Left cardiac atrium (tissue), 4 donors: ENCODE measurements around the gene DCAF11. TPM values are rescaled to one million over a fixed set of nuclear protein-coding genes. Genes with fewer than 3 reads are reported as not detected.
A peak's percentile ranks its signal among the peaks of the same experiment; 100 is the strongest.

Experiments
- ATAC-seq, 2 donors: fragments of 200-7000 bp; cut with Tn5 transposase; one replicate each; pipeline ENCODE4 v1.9.1; 2020; ENCODE audit warnings: mild to moderate bottlenecking in 2 of 2, moderate library complexity in 2 of 2
- DNase-seq: peaks from one replicate; pipeline ENCODE4 v3.0.0-alpha.2; 2020
- intact Hi-C, 2 donors: fragments of 100-400 bp; cut with DNase I; formaldehyde crosslinking; loops; one replicate each; pipeline versions ENCODE4 v1.14.1 to v1.15.1; 2022 to 2023
- total RNA-seq, 2 donors: library from RNA; stranded (reverse); fragmentation: NEBNext Ultra II Directional; extraction: Animal tissue kit (Norgen Biotek cat#: 25700); gene quantifications; one replicate each; pipeline ENCODE4 v1.2.1, GENCODE V29; 2021
- donor health status: DM: no; HTN: yes; CAD: no.
- donor health status: DM: no; HTN: yes; CAD: no; lungs with severe emphysema.
- donor health status: DM: yes; HTN: yes; CAD: no.
- donor health status: Dilated cardiomyopathy.

The DCAF11 gene
- total RNA-seq, 2 donors from 2014 or later, result 59.6 to 60.2 TPM

DNA sequence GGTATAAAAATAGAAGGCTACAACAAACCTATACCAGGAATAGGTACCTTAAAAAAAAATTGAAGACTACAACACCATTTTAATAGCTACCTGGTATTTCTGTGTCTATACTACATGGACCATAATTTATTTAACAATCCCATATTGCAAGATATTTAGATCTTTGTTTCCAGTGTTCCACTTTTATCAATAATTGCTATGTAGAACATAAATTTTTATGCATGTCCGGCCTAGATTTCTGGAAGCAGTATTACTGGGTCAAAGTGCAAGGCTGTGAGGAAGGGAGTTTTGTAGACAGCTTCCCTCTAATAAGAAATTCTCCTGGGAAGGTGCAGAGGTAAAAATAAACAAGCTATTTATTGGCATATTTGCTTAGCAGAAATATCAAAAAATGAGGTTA, 4.1 kb upstream of the DCAF11 start:
- DNase-seq, result no peak
- intact Hi-C loops, result loop anchor here in 1 of 2 donors (5.0 kb wide), 1 partner anchor 37 kb away; the partner anchor contains the start of genes PSME2 and RNF31
- no peak for ATAC-seq

DNA sequence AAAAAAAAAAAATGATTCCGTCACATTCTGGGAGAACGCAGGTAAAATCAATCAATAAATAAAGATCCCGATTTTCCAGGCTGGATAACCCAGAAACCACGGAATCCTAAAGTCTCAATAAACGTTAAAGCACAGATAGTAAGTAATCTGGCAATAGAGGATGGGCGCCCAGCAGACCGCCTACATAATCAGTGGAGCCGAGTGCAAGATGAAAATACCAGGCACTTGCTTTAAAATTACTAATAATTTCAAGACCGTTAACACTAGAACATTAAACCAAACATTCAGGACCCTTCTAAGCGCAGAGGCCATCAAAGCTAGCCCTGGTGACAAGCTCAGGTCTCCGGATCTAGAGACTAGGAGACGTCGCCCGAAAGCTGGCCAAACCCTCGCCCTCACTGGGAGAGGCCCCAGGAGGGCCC, 1.2 kb upstream of the DCAF11 start:
- intact Hi-C loops, result loop anchor here in 1 of 2 donors (5.0 kb wide), 1 partner anchor 34 kb away; the partner anchor contains the start of genes PSME2 and RNF31
- no peak for DNase-seq

DNA sequence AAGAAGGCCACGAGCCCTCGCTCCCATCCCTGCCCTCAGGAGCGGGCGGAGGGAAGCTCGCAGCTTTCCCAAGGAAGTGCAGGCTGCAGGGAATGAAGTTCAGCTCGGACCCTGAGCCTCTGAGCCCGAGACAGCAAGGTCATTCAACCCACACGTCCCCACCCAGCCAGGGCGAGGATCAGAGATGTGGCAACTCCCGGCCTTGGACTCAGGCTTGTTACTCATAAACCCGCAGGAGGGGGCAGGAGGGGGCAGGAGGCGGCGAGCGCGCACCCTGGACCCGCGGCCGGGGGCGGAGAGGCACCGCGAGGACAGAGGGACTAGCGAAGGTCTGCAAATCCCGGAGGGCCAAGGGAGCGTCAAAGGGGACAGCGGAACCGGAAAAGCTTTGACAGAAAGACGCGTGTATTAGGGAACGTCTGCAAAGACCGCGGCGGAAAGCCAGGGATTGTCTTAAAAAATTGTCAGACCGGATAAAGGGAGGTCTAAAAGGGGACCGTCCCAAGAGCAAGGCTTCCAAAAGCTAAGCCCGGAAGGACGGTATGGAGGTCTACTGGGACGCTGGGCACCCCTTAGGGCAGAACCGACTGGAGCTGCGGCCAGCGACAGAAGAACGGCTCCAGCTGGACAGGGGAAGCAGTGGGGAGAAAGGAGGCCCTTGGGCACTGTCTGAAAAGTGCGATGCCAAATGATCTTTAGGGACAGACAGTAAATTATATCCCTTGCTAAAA, 611 bp upstream of the DCAF11 start:
- DNase-seq (peak; percentile 89), ATAC-seq (peak; percentile 55 to 61)
- intact Hi-C loops, result loop anchor here in 1 of 2 donors (5.0 kb wide), 1 partner anchor 33 kb away; the partner anchor contains the start of genes PSME2 and RNF31

More for the DNA sequence above, 1.2 kb upstream of the DCAF11 start:
- ATAC-seq, result peak in 1 of 2 donors; percentile 1

DNA sequence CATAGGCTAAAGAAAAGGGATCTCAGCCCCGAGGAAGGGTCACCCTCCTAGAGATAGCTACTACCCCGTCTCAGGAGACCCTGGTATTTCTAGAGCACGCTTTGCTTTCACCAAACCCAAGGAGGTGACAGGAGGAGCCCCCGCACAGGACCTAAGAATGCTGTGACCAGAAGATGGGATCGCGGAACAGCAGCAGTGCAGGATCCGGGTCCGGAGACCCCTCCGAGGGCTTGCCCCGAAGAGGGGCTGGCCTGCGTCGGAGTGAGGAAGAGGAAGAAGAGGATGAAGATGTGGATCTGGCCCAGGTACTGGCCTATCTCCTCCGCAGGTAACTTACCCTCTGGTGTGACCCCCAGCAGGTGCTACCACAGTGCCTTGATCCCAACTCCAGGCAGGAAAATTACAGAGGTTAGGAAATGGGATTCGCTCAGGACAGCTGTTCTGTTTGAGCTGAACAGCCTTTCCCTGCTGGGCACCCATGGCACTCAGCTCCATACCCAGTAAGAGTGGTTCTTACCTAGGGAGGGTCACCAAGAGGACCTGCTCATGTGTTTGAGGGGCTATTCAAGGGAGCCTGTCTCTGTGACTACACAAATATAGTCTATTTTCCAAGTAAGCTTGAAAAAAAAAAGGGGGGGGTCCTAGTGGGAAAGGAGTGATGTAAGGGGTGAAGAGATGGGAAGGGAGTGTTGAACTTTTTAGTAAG, 998 bp downstream of the DCAF11 start:
- ATAC-seq (no peak), DNase-seq (no peak)
- intact Hi-C loops, result no loop called here

DNA sequence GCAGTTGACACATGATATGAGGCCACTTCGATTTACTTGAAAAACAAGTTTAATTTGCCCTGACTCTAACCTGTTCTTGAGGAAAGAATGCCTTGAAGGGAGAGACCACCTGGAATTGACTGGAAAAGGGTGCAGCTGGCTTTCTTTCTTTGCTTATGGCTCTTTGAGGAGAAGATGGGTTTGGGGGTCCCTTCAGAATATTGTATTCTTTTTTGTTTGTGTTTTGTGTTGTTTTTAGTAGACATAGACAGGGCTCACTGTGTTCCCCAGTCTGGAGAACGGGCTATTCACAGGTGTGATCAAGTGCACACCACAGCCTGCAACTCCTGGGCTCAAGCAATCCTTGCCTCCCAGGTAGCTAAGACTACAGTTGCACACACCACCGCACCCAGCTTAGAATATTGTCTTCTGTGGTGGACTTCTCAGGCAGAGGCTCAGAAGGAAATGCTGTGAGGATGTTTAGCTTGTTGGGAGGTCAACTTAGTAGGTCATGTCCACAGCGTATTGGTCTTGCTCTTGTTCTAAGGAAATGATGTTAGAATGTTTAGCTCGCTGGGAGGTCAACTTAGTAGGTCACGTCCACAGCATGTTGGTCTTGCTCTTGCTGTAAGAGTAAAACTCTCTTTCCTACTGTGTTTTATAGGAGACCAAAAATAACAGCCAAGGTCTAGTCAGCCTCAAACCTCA, 1.7 kb downstream of the DCAF11 start:
- DNase-seq, result no peak
- intact Hi-C loops, result no loop called here
- no peak for ATAC-seq

DNA sequence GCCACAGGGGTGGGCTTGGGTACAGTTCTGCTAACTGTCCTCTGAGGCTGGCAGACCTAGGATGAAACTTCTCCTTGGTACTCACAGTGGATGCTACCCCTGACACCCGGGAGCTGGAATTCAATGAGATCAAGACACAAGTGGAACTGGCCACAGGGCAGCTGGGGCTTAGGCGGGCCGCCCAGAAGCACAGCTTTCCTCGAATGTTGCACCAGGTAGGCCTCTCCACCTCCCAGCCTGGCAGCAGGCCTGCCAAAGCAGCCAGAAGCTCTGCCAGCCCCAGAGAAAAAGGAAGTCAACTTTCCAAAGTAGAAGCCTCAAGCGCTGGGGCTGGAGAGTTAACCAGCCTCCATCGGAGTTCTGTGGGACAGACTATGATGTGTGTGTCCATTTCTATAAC, 2.6 kb downstream of the DCAF11 start:
- ATAC-seq (no peak), DNase-seq (no peak)
- intact Hi-C loops, result no loop called here

DNA sequence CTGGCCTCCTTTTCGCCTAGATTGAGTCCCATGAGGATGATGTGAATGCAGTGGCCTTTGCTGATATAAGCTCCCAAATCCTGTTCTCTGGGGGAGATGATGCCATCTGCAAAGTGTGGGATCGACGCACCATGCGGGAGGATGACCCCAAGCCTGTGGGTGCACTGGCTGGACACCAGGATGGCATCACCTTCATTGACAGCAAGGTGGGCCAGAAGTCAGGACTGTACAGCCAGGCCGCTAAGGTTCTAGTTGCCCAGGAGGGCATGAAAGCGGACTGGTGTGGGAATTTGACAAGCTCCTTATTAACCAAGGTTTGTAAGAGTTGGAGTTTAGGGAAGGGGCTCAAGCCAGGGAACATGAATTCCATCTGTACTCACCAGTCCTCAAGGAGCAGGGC, 5.1 kb downstream of the DCAF11 start:
- no peak for ATAC-seq
- intact Hi-C loops, result no loop called here
- DNase-seq, result no peak

DNA sequence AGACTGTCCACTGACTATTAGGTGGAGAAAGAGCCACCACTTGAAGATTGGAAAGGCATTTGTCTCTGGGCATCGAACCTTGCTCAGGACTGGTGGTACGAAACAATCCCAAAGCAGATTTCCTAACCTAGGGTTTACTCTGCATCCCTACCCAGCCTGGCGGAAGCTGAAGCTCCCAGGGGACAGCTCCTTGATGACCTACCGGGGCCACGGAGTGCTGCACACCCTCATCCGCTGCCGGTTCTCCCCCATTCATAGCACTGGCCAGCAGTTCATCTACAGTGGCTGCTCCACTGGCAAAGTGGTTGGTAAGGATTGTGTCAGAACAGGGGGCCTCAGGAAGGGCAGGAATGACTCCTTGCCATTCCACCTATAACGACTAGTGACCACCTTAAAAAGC, 6.6 kb downstream of the DCAF11 start:
- ATAC-seq (no peak), DNase-seq (no peak)
- intact Hi-C loops, result no loop called here

DNA sequence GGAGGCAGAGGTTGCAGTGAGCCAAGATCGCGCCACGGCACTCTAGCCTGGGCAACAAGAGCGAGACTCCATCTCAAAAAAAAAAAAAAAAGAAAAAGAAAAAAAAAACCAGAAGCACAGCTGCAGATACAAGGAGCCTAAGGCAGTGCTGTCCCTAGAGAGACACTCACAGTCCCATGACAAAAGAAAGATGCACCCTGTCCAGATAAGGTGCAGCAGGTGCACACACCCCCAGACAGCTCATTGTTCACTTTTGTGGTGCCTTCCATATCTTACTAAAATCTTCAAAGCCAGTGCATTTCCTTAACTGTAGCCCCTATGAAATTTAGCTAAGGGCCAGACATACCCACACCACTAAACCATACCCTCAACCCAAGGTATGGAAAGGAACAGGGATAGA, 7.8 kb downstream of the DCAF11 start:
- DNase-seq (no peak), ATAC-seq (no peak)
- intact Hi-C loops, result no loop called here

DNA sequence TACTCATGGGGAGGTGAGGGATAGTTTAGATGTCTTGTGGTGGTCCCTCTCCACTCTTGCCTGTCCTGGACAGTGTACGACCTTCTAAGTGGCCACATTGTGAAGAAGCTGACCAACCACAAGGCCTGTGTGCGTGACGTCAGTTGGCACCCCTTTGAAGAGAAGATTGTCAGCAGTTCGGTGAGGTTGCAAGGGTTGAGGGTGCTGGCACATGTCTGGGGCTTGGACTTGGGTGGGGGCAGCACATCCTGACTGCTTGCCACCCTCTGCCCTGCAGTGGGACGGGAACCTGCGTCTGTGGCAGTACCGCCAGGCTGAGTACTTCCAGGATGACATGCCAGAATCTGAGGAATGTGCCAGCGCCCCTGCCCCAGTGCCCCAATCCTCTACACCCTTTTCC, 8.3 kb downstream of the DCAF11 start:
- intact Hi-C loops, result no loop called here
- ATAC-seq, result no peak
- DNase-seq, result no peak

DNA sequence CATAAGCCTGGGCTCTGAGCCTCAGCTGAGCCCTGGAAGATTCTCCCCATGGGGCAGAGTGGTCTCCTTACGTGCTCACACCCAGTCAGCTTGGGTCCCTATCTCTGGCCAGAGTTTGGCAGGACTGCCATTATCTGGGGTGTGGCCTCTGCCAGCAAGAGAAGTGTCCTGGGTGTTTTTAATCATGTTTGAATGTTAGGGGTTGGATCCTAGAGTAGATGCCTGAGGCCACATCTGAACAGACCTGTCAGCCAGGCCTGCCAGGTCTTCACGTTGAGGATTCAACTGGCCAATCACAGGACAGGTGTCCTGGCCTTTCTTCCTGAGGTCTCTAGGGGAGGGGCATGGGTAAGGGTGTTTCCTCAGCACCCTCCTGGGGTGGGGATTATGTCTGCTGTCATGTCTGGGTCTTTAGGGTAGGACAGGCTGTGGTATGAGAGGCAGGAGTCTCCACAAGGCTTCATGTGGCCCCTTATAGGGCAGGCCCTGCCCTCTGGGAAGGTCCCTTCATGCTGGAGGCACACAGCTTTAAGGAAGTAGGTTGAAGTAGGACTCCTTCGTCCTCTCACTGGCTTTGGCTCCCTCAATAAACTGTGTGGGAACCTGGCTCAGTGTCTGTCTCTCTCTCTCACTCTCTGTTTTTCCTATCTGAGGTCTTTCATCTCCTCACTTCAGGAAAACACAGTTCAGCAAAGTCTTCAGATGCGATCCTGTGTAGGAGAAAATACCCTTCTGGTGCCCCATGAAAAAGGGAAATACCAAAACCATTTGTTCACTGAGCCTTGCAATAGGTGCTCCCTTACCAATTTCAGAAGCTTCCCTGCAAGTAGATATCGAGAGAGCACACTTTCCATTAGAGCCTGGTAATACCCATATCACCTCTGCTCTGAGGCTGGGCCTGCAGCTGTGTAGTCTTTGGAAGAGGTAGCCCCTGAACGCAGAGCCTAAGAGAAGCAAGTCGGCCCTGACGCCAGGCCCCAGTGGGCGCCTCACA, 9.1 kb downstream of the DCAF11 start:
- intact Hi-C loops, result no loop called here
- DNase-seq, result no peak
- ATAC-seq, result no peak

DNA sequence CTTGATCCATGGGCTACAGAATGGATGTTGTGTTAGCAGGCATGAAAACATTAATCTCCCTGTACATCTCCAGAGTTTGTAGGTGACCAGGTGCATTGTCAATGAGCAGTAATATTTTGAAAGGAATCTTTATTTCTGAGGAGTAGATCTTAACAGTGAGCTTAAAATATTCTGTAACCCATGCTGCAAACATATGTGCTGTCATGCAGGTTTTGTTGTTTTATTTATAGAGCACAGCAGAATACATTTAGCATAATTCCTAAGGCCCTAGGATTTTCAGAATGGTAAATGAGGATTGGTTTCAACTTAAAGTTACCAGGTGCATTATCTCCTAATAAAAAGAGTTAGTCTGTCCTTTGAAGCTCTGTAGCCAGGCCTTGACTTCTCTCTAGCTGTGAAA, 12.4 kb downstream of the DCAF11 start:
- no peak for ATAC-seq
- no peak for DNase-seq
- intact Hi-C loops, result no loop called here

DNA sequence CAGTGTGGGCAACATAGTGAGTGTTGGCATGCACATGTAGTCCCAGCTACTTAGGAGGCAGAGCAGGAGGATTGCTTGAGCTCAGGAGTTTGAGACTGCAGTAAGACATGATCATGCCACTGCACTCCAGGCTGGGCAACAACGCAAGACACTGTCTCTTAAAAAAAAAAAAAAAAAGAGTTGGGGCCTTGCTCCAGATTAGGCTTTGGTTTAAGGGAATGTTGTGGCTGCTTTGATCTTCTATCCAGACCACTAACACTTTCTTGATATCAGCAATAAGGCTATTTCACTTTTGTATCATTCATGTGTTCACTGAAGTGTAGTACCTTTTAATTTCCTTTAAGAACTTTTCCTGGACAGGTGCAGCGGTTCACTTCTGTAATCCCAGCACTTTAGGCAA, 13.1 kb downstream of the DCAF11 start:
- ATAC-seq (no peak), DNase-seq (no peak)
- intact Hi-C loops, result no loop called here

DNA sequence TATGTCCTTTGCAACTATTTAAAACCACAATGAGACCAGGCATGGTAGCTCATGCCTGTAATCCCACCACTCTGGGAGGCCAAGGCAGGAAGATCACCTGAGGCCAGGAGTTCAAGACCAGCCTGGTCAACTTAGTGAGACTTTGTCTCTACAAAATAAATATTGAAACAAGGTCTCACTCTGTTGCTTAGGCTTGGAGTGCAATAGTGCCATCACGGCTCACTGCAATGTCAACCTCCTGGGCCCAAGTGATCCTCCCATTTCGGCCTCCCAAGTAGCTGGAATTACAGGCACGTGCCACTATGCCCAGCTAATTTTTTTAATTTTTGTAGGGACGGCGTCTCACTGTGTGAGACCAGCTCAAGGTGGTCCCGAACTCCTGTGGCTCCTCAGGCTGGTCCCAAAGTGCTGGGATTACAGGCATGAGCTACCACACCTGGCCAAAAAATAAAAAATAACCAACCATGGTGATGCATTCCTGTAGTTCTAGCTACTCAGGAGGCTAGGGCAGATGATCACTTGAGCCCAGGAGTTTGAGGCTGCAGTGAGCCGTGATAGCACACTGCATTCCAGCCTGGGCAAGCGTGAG, 14.9 kb downstream of the DCAF11 start:
- ATAC-seq, result no peak
- intact Hi-C loops, result no loop called here
- DNase-seq, result no peak

DNA sequence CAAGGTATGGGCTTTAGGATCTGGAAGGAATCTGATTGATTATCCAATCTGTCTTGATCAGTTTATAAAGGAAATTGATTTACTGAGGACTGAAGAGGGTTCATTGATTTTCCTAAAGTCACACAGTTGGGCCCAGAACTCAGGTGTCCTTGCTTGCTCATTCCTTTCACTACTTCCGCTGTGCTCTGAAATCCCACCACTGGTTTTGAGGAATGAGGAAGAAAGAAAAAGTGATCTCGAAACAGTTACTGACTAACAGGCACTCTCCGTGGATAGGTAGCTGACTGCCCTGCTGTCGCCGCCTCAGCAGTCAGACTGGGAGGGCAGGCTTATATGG, 15.8 kb downstream of the DCAF11 start, which contains the start of gene FITM1:
Gene FITM1, plus strand, starts transcription at position 280 of the 337 bp plus-strand sequence. CDS start 905 bp downstream, outside the sequence.
- intact Hi-C loops, result no loop called here
- ATAC-seq (no peak), DNase-seq (no peak)

DNA sequence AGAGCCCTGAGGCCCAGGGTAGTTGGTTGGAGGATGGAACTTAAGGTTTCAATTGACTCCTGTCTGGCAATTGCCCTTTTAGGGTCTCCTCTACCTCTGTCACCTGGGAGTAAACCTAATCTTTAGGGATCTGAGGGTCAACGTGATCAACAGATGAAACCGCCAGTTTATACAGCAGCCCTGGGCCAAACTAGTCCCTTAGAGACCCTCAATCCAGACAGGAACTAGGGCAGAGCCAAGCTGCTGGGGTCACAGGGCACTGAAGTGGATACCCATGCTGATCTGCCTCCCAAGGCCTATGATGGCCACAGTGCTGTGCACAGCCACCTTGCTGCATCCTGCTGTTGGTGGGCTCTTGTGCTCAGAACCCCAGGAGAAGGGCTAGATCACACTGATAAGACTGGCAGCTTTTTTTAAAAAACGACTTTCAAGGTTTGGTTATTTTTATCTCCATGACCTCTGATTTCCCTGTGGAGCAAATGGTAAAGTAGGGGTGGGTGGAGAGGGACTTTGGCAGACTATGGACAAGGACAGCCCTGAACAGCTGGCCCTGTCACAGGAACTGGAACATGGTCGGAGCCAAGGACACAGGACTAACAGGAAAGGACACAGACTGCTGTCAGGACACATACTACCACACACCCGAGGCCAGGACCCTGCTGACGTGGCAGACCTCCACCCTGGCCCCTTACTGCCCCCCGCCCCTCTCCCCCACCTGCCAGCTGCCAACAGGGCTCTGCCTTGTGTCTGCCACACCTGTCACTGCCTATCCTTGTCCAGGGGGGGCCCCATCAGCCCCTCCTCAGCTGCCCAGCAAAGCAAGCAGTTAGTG, 16.4 kb downstream of the DCAF11 start:
- ATAC-seq, result peak; percentile 62 to 64
- intact Hi-C loops, result no loop called here

DNA sequence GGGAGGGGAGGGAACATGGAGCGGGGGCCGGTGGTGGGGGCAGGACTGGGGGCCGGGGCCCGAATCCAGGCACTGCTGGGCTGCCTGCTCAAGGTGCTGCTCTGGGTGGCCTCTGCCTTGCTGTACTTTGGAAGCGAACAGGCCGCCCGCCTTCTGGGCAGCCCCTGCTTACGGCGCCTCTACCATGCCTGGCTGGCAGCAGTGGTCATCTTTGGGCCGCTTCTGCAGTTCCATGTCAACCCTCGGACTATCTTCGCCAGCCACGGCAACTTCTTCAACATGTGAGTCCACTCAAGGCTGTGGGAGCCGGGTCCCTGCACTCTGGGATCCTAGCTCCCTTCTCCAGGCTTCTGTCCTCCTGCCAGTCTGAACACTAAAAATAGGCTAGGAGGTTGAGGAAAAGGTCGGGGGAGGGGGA, 17.0 kb downstream of the DCAF11 start:
- intact Hi-C loops, result no loop called here
- DNase-seq, result no peak
- ATAC-seq, result peak; percentile 1 to 5

More for the DNA sequence above, 16.4 kb downstream of the DCAF11 start:
- DNase-seq, result peak; percentile 74
